ENCODE measurements around the gene UMOD.

The UMOD gene

GRCh38 chr16:20364051-20364450 lies 11.5 kb upstream of the UMOD start:
- Histone ChIP-seq H3K4me3 (ENCODE audit: insufficient read length, low read depth) (no peak overlapping the region), H3K9me3 (ENCODE audit: insufficient read depth, low read length) (no peaks in the 10 kb centered on the region), H3K4me1 (ENCODE audit: insufficient read depth, insufficient read length) (no peaks in the 10 kb centered on the region), H3K36me3 (ENCODE audit: insufficient read depth, insufficient read length, low read length) (no peaks in the 10 kb centered on the region), H3K9ac (ENCODE audit: insufficient read length, low read depth) (no peak overlapping the region), H3K27me3 (ENCODE audit: insufficient read depth, insufficient read length) (no peaks in the 10 kb centered on the region)
- no peak for TF ChIP-seq ZNF274 (IDR thresholded peaks at IDR 0.05; ENCODE audit: low read depth, low read length)
- TF ChIP-seq SUZ12 (IDR thresholded peaks at IDR 0.05; ENCODE audit: extremely low read depth, insufficient read depth, insufficient read length): no peak
- no peak for TF ChIP-seq YY1 (IDR thresholded peaks at IDR 0.05; ENCODE audit: insufficient read depth, insufficient read length)
- no peak for DNase-seq (ENCODE audit: low read depth, low spot score)

- DNase-seq (ENCODE audit: low read depth, low spot score): no peak
- TF ChIP-seq YY1 (IDR thresholded peaks at IDR 0.05; ENCODE audit: insufficient read depth, insufficient read length) (no peak), ZNF274 (IDR thresholded peaks at IDR 0.05; ENCODE audit: low read depth, low read length) (no peak), SUZ12 (IDR thresholded peaks at IDR 0.05; ENCODE audit: extremely low read depth, insufficient read depth, insufficient read length) (no peak)
Measured at GRCh38 chr16:20363191-20363590, 10.7 kb upstream of the UMOD start.

GRCh38 chr16:20359997-20360396 lies 7.5 kb upstream of the UMOD start:
- DNase-seq (ENCODE audit: low read depth, low spot score): no peak
- no peak overlapping the region for H3K9ac ChIP-seq (ENCODE audit: insufficient read length, low read depth)
- no peaks in the 10 kb centered on the region; the same call in 1 of the 2 replicates for H3K9me3 ChIP-seq (ENCODE audit: insufficient read depth, low read length)
- no peak for TF ChIP-seq YY1 (IDR thresholded peaks at IDR 0.05; ENCODE audit: insufficient read depth, insufficient read length)
- TF ChIP-seq ZNF274 (IDR thresholded peaks at IDR 0.05; ENCODE audit: low read depth, low read length): no peak
- no peak overlapping the region for H3K4me3 ChIP-seq (ENCODE audit: insufficient read length, low read depth)
- no peaks in the 10 kb centered on the region for H3K27me3 ChIP-seq (ENCODE audit: insufficient read depth, insufficient read length)
- no peaks in the 10 kb centered on the region for H3K36me3 ChIP-seq (ENCODE audit: insufficient read depth, insufficient read length, low read length)
- no peaks in the 10 kb centered on the region for H3K4me1 ChIP-seq (ENCODE audit: insufficient read depth, insufficient read length)

More at GRCh38 chr16:20363191-20363590, 10.7 kb upstream of the UMOD start:
- no peaks in the 10 kb centered on the region for H3K27me3 ChIP-seq (ENCODE audit: insufficient read depth, insufficient read length)
- no peaks in the 10 kb centered on the region for H3K9me3 ChIP-seq (ENCODE audit: insufficient read depth, low read length)
- H3K4me3 ChIP-seq (ENCODE audit: insufficient read length, low read depth): no peak overlapping the region
- no peak overlapping the region for H3K9ac ChIP-seq (ENCODE audit: insufficient read length, low read depth)
- no peaks in the 10 kb centered on the region for H3K36me3 ChIP-seq (ENCODE audit: insufficient read depth, insufficient read length, low read length)
- H3K4me1 ChIP-seq (ENCODE audit: insufficient read depth, insufficient read length): no peaks in the 10 kb centered on the region

GRCh38 chr16:20355114-20355782 lies 2.7 kb upstream of the UMOD start:
- Histone ChIP-seq H3K9me3 (ENCODE audit: insufficient read depth, low read length) (no peaks in the 10 kb centered on the region; the same call in 1 of the 2 replicates), H3K27me3 (ENCODE audit: insufficient read depth, insufficient read length) (no peaks in the 10 kb centered on the region), H3K36me3 (ENCODE audit: insufficient read depth, insufficient read length, low read length) (no peaks in the 10 kb centered on the region), H3K4me1 (ENCODE audit: insufficient read depth, insufficient read length) (peaks cover 5% of the 10 kb centered on the region), H3K9ac (ENCODE audit: insufficient read length, low read depth) (no peak overlapping the region), H3K4me3 (ENCODE audit: insufficient read length, low read depth) (no peak overlapping the region)
- TF ChIP-seq SUZ12 (IDR thresholded peaks at IDR 0.05; ENCODE audit: extremely low read depth, insufficient read depth, insufficient read length) (no peak), YY1 (IDR thresholded peaks at IDR 0.05; ENCODE audit: insufficient read depth, insufficient read length) (no peak), ZNF274 (IDR thresholded peaks at IDR 0.05; ENCODE audit: low read depth, low read length) (no peak)
- DNase-seq (ENCODE audit: low read depth, low spot score): no peak

GRCh38 chr16:20353379-20353778 lies 864 bp upstream of the UMOD start:
- no peak overlapping the region for H3K4me3 ChIP-seq (ENCODE audit: insufficient read length, low read depth)
- no peaks in the 10 kb centered on the region for H3K27me3 ChIP-seq (ENCODE audit: insufficient read depth, insufficient read length)
- H3K9ac ChIP-seq (ENCODE audit: insufficient read length, low read depth): no peak overlapping the region
- no peak for TF ChIP-seq YY1 (IDR thresholded peaks at IDR 0.05; ENCODE audit: insufficient read depth, insufficient read length)
- no peak for TF ChIP-seq SUZ12 (IDR thresholded peaks at IDR 0.05; ENCODE audit: extremely low read depth, insufficient read depth, insufficient read length)
- no peak for TF ChIP-seq ZNF274 (IDR thresholded peaks at IDR 0.05; ENCODE audit: low read depth, low read length)
- no peaks in the 10 kb centered on the region for H3K36me3 ChIP-seq (ENCODE audit: insufficient read depth, insufficient read length, low read length)
- peaks cover 5% of the 10 kb centered on the region for H3K4me1 ChIP-seq (ENCODE audit: insufficient read depth, insufficient read length)
- no peak for DNase-seq (ENCODE audit: low read depth, low spot score)
- H3K9me3 ChIP-seq (ENCODE audit: insufficient read depth, low read length): no peaks in the 10 kb centered on the region; the same call in 1 of the 2 replicates

- H3K27me3 ChIP-seq (ENCODE audit: insufficient read depth, insufficient read length): no peaks in the 10 kb centered on the region
- no peak for DNase-seq (ENCODE audit: low read depth, low spot score)
- no peak overlapping the region for H3K4me3 ChIP-seq (ENCODE audit: insufficient read length, low read depth)
- no peak overlapping the region for H3K9ac ChIP-seq (ENCODE audit: insufficient read length, low read depth)
- no peak for TF ChIP-seq YY1 (IDR thresholded peaks at IDR 0.05; ENCODE audit: insufficient read depth, insufficient read length)
- TF ChIP-seq SUZ12 (IDR thresholded peaks at IDR 0.05; ENCODE audit: extremely low read depth, insufficient read depth, insufficient read length): no peak
- TF ChIP-seq ZNF274 (IDR thresholded peaks at IDR 0.05; ENCODE audit: low read depth, low read length): no peak
- no peaks in the 10 kb centered on the region for H3K9me3 ChIP-seq (ENCODE audit: insufficient read depth, low read length)
- H3K4me1 ChIP-seq (ENCODE audit: insufficient read depth, insufficient read length): peaks cover 5% of the 10 kb centered on the region
- no peaks in the 10 kb centered on the region for H3K36me3 ChIP-seq (ENCODE audit: insufficient read depth, insufficient read length, low read length)
Measured at GRCh38 chr16:20349615-20350014, 2.9 kb downstream of the UMOD start.

- H3K4me3 ChIP-seq (ENCODE audit: insufficient read length, low read depth): no peak overlapping the region
- no peak overlapping the region for H3K9ac ChIP-seq (ENCODE audit: insufficient read length, low read depth)
- no peaks in the 10 kb centered on the region for H3K27me3 ChIP-seq (ENCODE audit: insufficient read depth, insufficient read length)
- no peaks in the 10 kb centered on the region for H3K9me3 ChIP-seq (ENCODE audit: insufficient read depth, low read length)
- H3K4me1 ChIP-seq (ENCODE audit: insufficient read depth, insufficient read length): peaks cover 5% of the 10 kb centered on the region
- no peak for TF ChIP-seq ZNF274 (IDR thresholded peaks at IDR 0.05; ENCODE audit: low read depth, low read length)
- no peak for TF ChIP-seq SUZ12 (IDR thresholded peaks at IDR 0.05; ENCODE audit: extremely low read depth, insufficient read depth, insufficient read length)
- TF ChIP-seq YY1 (IDR thresholded peaks at IDR 0.05; ENCODE audit: insufficient read depth, insufficient read length): no peak
- H3K36me3 ChIP-seq (ENCODE audit: insufficient read depth, insufficient read length, low read length): no peaks in the 10 kb centered on the region
- DNase-seq (ENCODE audit: low read depth, low spot score): no peak
Measured at GRCh38 chr16:20348365-20349185, 3.9 kb downstream of the UMOD start.

Measured in NT2/D1 (cell line).